ENCODE data around the gene KSR1.

KSR1 gene

GRCh38 chr17:27597783-27598320 is 141.6 kb downstream of the KSR1 start:
- no peak for DNase-seq

DNA sequence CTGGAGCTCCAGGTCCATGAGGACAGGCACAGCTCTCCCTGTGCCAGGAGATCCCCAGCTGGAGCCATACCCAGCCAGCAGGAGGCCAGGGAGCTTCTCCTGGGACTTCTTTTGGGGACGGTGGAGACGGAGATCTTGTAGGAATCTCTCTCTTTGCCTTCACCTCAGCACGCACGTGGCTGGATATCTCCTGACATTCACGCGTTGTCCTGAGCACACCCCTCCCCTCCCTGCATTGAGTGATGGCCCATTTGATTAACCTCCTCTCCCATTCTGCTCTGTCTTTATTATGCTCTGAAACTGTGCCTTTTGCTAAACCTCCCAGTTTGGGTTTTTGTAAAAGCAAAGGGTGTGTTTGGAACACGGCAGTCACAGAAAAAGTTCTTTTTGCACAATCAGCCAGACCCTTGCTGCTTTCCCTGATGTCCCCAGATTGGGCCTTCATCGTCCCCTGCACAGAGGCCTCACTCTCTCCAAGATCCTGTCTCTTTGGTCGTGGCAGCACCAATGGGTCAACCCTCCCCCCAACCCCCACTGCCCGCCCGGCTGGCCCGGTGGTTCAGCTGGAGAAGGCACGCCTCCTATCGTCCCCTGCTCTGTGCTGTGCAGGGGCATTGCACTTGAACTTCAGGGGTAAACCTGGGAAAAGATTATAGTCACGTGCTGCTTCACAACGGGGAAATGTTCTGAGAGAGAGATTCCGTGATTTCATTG is 142.2 kb downstream of the KSR1 start:
- no peak for DNase-seq

- DNase-seq, result no peak
Measured at GRCh38 chr17:27600471-27600870, 144.2 kb downstream of the KSR1 start.

DNA sequence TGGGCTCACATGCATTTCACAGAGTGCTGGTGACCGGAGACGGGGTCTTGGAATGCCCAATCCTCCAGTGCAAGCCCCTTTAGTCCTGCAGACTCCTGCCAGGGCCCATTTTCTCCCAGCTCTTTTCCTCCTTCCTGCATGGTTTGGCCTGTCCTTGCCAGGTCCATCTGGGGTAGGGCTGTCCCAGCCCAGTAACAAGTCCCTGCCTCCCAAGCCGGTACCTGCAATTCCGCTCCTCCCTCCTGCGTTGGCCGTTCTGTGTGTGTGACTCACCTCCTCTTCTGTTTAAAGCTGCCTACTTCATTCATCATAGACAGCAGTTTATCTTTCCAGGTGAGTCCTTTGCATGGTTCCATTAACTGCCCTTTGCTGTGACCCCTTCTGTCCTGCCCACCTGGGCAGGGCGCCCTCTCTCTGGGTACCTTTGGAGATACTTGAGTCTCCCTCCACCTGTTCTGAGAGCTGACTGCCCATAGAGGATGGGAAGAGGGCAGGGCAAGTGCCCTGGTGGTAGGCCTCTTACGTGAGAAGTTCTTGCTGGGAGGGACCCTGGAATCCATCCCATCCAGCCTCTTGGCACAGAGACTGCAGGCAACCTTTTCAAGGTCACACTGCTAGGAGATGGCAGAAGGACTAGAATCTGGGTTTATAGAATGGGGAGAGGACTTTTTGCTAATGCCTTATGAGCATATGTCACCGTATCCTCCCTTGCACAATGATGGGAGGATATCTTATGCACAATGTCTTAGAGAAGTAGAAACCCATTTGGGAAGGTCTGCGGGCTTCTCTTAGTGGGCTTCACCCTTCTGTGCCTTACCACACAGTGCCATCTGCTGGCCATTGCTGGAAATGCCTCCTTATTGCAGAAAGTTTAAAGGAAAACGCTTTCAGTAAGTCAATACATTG is 145.1 kb downstream of the KSR1 start:
- DNase-seq, result peak; percentile 68

GRCh38 chr17:27601975-27602302 is 145.7 kb downstream of the KSR1 start:
- no peak for DNase-seq

DNA sequence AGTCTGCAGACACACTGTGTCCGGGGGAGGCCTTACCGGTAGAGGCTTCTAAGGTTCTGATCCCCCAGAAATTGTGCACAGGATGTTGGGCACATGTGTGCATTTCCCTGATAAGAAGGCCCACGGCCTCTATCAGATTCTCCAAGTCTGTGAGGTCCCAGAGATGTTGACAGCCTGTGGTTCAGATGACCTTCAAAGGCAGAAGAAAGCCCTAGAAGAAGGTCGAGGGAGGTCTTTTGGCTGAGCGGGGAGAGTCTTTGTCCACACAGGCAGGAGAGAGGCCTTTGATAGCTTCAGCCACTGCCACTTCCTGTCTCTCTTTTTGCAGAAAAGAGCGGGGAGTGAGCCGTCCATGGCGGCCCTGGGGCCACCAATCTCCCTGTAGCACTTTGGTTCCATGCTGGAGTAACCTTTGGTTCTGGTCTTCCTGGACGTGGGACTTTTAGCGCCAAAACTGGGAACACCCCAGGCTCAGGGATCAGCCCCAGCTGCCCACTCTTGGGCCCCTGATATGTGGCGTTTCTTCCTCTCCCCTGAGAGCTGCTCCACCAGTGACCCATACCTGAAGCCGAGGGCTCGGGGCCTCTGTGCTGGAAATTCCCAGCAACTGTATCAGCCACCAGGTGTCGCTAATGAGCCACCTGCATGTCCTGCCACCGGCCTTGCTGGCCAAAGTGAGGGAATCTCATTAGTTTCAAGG is 146.6 kb downstream of the KSR1 start:
- peak; percentile 53 for DNase-seq

GRCh38 chr17:27603421-27603770 is 147.1 kb downstream of the KSR1 start:
- DNase-seq, result no peak

DNA sequence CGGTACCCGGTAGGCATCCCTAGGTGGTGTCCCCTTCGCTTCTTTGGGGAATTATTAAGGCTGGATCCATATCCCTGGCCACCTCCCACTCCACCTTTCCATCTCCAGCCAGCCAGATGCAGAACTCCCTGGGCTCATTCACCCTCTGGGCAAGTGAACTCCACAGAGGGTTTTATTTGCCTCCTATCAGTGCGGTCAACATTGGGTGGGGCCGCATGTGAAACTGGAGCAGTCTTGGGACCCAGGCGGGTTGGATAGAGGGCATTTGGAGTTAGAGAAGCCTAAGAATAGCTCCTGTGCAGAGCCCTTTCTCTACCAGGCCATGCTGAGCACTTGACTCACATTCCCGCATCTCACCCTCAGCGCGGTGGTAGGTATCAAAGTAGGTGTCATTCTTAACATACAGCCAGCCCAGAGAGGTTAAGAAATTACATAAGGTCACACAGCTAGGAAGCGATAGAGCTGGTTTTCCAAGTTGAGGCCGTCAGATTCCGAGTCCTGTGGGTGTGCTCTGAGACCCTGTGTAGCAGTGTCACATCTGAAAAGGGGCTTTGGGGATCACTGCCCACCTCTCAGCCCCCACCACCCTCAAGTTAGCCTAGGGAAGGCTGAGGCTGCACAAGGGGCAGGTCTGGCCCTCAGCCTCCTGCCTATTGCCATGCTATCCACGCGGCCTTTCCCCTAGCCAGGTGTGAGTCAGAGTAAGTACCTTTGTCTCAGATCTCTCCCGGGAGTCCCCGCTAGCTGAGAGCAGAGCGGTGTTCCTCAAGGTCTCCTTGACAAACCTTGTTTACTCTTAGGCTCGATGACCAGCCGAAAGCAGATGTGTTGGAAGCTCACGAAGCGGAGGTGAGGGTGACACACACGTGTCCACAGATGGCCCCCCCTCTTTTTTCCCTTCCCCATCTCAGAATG is 147.9 kb downstream of the KSR1 start:
- no peak for DNase-seq

DNA sequence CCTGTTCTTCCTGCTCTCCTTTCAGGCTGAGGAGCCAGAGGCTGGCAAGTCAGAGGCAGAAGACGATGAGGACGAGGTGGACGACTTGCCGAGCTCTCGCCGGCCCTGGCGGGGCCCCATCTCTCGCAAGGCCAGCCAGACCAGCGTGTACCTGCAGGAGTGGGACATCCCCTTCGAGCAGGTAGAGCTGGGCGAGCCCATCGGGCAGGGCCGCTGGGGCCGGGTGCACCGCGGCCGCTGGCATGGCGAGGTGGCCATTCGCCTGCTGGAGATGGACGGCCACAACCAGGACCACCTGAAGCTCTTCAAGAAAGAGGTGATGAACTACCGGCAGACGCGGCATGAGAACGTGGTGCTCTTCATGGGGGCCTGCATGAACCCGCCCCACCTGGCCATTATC is 149.2 kb downstream of the KSR1 start:
- DNase-seq, result no peak

DNA sequence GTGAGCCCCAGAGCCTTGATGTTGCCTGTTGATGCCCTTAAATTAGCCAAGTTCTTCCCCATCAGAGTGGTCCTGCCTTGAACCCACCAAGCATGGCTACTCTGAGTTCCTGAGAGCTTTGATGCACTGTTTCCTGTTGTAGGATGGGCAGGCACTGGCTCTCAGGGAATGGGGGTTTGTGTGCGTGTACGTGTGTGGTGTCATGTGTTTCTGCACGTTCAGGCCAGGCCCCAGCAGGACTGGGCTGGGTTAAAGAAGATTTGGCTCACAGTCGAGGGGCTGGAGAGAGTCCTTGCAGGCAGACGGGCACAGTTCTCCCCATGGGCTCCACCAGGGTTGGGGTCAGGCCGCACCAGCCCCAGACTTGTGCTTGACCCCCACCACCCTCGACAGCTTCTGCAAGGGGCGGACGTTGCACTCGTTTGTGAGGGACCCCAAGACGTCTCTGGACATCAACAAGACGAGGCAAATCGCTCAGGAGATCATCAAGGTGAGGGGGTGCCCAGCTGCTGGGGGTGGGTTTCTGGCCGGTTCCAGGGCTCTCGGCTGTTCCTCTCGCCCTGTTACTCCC is 151.4 kb downstream of the KSR1 start:
- DNase-seq, result no peak

DNA sequence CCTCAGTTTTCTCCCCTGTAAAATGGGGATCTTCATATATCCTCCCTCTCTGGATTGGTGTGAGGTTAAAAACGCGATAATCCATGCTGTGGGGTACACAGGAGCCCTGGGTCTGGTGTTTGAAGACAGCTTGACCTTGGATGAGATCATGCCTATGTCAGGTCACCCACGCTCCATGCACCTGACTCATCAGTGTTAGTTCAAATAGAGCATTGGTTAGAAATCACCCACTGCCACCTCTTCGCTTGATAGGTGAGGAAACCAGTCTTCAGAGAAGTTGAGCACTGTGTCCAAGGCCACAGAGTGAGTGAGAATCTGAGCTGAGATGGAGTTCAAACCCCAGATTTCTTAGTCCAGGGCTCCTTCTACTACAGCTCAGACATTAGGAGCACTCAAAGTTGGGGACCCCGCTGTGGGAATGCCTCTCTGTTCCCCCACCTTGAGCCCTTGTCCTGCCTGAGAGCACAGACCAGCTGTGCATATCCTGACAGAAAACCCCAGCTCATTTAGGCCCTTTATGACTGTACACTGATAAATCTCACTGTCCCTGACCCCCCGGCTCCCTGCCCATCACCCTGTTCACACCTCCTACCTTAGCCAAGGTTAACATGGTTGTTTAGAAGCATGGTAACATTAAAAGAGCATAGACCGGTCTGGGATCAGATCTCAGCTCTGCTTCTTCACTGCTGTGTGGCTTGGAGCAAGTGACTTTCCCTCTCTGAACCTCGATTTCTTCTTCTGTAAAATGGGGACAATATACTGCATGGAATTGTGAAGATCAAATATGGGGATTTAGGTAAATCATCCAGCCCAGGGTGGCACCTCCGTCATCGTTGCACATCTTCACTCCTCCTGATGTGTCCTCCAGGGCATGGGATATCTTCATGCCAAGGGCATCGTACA is 152.3 kb downstream of the KSR1 start:
- no peak for DNase-seq

DNA sequence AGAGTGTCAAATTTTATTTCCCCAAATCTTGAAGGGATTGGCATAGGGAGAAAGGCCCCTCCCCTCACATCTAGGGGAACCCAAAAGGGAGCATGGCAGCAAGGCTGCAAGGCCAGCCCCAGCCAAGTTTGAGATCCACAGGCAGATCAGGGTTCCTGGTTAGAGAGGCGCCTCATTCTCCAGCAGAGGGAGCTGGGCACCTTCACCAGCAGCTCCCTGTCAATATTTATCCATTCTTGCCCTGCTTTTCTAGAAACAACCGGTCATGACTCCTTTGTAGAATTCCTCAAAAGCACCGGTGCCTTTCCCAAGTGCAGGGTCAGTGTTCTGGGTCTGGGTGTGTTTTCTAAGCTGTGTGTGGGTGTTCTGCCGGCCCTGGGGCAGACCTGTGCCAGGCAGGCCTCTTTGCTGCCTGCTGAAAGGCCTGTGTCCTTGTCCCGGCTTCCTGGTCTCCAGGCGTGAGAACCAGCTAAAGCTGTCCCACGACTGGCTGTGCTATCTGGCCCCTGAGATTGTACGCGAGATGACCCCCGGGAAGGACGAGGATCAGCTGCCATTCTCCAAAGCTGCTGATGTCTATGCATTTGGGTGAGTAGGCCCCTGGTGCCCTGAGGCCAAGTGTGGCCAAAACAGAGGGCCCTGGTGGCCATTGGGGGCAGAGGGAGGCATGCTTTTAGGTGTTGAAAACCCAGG is 153.5 kb downstream of the KSR1 start:
- no peak for DNase-seq

DNA sequence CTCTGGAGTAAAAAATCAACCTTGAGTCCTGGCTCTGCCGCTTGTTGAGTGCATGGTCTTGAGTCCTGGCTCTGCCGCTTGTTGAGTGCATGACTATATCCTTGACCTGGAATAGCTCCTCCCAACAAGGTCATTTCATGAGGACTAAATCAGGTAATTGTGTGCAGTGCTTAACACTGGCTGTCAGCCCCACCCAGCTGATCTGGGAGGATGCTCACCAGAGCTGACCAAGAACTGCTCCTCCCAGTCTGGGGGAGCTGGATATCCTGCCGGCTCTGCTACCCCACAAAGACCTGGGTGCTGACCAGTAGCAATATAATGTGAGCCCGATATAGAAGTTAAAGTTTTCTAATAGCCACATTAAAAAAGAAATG is 154.0 kb downstream of the KSR1 start:
- DNase-seq, result no peak

DNA sequence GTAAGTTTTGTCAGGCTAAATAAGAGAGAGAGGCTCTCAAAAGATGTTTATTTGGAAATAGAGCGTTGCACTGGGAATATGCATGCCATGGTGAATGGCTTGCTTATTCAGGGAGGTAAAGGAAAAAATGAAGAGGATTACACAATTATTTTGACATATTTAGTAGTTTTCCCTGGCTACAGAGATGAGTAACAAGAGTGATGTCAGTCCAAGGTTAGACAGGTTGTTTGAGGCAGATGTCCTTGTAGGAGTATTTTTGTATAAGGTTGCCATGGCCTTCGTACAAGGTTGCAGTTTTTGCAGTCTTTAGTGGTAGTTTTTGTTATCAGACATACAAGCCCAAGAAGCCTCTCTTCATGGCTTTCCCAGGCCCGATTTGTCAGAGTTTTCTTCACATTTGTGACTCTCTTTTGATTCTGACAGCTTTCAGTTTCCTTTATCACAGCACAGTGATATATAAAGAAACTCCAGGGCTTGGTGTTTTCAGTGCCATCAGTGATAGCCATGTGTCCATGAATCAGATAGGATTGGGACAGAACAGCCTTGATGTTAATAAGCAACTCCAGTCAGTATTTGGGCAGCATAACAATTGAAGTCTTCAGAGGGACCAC is 156.0 kb downstream of the KSR1 start:
- DNase-seq, result no peak

- no peak for DNase-seq
Measured at GRCh38 chr17:27613433-27613832, 157.2 kb downstream of the KSR1 start.

DNA sequence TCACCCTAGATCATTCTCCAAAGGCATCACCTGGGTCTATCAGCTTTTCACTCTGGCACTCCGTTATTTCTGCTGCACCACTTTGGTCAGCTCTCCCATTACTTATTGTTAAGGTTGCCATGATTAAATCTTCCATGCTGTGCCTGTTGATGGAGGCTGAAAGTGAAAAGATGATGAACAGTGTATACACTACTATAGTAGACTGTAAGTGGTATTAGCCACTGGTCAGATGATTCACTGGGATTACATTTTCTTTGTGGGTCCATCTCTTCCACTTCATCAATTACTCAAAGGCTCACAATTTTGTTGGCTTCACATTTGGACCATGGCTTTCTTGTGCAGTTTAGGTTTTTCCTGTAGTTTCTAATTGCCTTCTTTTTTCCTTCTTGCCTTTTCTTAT is 158.9 kb downstream of the KSR1 start:
- DNase-seq, result no peak

GRCh38 chr17:27616414-27616813 is 160.2 kb downstream of the KSR1 start:
- no peak for DNase-seq

- no peak for DNase-seq
Measured at GRCh38 chr17:27618417-27618816, 162.2 kb downstream of the KSR1 start.

- DNase-seq, result no peak
Measured at GRCh38 chr17:27620721-27621120, 164.5 kb downstream of the KSR1 start.

- DNase-seq, result no peak
Measured at GRCh38 chr17:27621536-27621935, 165.3 kb downstream of the KSR1 start.

Data from stimulated activated naive CD4-positive, alpha-beta T cell treated with Interleukin-2 at 50 U/mL for 16 hours (primary cell).